ENCODE measurements around the gene ITGB1.

Gene ITGB1

DNA sequence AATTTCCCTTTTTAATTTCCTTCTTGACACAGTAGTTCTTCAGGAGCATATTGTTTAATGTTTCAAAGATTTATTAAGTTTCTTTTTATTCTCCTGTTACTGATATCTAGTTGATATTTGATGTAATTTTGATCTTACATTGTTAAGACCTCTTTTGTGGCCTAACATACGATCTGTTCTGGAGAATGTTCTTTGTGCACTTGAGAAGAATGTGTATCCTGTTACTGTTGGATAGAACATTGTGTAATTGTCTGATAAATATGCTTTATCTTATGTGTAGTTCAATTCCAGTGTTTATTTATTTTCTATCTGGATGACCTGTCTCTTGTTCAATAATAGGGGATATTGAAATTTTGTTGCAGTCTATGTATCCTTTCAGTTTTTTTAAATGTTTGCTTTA is 106.7 kb downstream of the ITGB1 start:
- TF ChIP-seq, protein P1, sequence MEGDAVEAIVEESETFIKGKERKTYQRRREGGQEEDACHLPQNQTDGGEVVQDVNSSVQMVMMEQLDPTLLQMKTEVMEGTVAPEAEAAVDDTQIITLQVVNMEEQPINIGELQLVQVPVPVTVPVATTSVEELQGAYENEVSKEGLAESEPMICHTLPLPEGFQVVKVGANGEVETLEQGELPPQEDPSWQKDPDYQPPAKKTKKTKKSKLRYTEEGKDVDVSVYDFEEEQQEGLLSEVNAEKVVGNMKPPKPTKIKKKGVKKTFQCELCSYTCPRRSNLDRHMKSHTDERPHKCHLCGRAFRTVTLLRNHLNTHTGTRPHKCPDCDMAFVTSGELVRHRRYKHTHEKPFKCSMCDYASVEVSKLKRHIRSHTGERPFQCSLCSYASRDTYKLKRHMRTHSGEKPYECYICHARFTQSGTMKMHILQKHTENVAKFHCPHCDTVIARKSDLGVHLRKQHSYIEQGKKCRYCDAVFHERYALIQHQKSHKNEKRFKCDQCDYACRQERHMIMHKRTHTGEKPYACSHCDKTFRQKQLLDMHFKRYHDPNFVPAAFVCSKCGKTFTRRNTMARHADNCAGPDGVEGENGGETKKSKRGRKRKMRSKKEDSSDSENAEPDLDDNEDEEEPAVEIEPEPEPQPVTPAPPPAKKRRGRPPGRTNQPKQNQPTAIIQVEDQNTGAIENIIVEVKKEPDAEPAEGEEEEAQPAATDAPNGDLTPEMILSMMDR (IDR thresholded peaks at IDR 0.05; ENCODE audit: insufficient read depth, low read length, missing control alignments), result no peak
- ChIA-PET CTCF (no interaction called here), POLR2A (no interaction called here)
- no peak overlapping the region for H3K4me3 ChIP-seq (ENCODE audit: low read depth, low read length)
- no peak for DNase-seq (ENCODE audit: low read depth, low spot score)

Data from AG04449 (cell line).